ENCODE data around the gene DDR2.
"Not testable (repeated sequence)": the region's sequence is repeated elsewhere in the genome, so short reads cannot be mapped to it uniquely, and the experiment has no call there.

- TF ChIP-seq, protein P1, sequence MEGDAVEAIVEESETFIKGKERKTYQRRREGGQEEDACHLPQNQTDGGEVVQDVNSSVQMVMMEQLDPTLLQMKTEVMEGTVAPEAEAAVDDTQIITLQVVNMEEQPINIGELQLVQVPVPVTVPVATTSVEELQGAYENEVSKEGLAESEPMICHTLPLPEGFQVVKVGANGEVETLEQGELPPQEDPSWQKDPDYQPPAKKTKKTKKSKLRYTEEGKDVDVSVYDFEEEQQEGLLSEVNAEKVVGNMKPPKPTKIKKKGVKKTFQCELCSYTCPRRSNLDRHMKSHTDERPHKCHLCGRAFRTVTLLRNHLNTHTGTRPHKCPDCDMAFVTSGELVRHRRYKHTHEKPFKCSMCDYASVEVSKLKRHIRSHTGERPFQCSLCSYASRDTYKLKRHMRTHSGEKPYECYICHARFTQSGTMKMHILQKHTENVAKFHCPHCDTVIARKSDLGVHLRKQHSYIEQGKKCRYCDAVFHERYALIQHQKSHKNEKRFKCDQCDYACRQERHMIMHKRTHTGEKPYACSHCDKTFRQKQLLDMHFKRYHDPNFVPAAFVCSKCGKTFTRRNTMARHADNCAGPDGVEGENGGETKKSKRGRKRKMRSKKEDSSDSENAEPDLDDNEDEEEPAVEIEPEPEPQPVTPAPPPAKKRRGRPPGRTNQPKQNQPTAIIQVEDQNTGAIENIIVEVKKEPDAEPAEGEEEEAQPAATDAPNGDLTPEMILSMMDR (IDR thresholded peaks at IDR 0.05): peak; percentile 30 to 82 (median 69)
- peak; percentile 51 for TF ChIP-seq POLR2AphosphoS5 (IDR thresholded peaks at IDR 0.05)
- not testable (repeated sequence) for TF ChIP-seq POLR2A (IDR thresholded peaks at IDR 0.05)
Measured at GRCh38 chr1:162799995-162800830, 167.9 kb downstream of the DDR2 start.
